Measurements from ENCODE around the gene NAA25. TPM values are rescaled to one million over a fixed set of nuclear protein-coding genes. Genes with fewer than 3 reads are reported as not detected.
"Not testable (repeated sequence)": the region's sequence is repeated elsewhere in the genome, so short reads cannot be mapped to it uniquely, and the experiment has no call there.

Gene NAA25
- total and polyA plus RNA-seq, 4 donors = 6.2 to 38.5 (median 19.4) TPM

DNA sequence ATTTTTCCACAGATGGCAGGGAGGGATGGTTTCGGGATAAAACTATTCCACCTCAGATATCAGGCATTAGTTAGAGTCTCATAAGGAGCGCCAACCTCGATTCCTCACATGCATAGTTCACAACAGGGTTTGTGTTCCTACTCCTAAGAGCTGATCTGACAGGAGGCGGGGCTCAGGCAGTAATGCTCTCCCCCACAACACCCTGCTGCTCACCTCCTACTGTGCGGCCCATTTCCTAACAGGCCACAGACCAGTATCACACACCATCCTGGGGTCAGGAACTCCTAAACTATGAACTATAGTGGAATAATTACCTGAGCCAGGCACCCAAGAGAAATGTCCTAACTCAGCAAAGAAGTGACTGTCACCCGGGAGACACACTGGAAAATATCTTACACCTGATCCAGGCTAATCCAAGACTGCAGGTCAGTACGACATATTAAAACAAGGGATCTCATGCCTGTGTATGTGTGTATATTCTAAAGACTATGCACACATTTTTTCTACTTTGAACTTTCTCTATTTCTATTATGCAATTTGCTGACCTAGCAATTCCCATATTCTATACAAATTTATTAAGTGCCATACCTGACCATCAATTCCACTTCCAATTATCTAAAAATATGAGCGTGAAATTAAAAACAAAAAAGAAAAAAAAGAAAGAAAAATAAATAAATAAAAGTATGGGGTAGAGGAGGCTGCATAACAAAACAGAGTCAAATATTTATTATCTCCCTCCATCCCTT, 4.7 kb downstream of the NAA25 start:
- H3K9ac ChIP-seq (ENCODE audit: insufficient read depth in 1 of 2, low read length in 2 of 2) = no peak overlapping the region
- H3K27ac ChIP-seq (ENCODE audit: low read depth in 1 of 2, low read length in 1 of 2) = no peak overlapping the region
- DNase-seq = no peak
- TF ChIP-seq, protein P1, sequence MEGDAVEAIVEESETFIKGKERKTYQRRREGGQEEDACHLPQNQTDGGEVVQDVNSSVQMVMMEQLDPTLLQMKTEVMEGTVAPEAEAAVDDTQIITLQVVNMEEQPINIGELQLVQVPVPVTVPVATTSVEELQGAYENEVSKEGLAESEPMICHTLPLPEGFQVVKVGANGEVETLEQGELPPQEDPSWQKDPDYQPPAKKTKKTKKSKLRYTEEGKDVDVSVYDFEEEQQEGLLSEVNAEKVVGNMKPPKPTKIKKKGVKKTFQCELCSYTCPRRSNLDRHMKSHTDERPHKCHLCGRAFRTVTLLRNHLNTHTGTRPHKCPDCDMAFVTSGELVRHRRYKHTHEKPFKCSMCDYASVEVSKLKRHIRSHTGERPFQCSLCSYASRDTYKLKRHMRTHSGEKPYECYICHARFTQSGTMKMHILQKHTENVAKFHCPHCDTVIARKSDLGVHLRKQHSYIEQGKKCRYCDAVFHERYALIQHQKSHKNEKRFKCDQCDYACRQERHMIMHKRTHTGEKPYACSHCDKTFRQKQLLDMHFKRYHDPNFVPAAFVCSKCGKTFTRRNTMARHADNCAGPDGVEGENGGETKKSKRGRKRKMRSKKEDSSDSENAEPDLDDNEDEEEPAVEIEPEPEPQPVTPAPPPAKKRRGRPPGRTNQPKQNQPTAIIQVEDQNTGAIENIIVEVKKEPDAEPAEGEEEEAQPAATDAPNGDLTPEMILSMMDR (IDR thresholded peaks at IDR 0.05; ENCODE audit: control extremely low read depth, extremely low read depth) = no peak
- ATAC-seq (ENCODE audit: insufficient read depth, low FRiP score) = no peak
- no peaks in the 10 kb centered on the region for H3K9me3 ChIP-seq (ENCODE audit: control insufficient read depth in 4 of 4, insufficient read depth in 3 of 4, low read length in 3 of 4)
- H3K4me3 ChIP-seq = no peak overlapping the region
- no peaks in the 10 kb centered on the region for H3K27me3 ChIP-seq (ENCODE audit: control insufficient read depth in 3 of 3, insufficient read depth in 3 of 3, low read length in 2 of 3)
- 91 to 93% methylated on average over 8 of the region's 8 CpGs for WGBS, 2 donors
- peaks cover 6 to 20% (median 11%) of the 10 kb centered on the region in 5 donors for H3K4me1 ChIP-seq (ENCODE audit: control insufficient read depth in 5 of 5, insufficient read depth in 5 of 5, low read length in 5 of 5)
- peaks cover 3 to 9% (median 7%) of the 10 kb centered on the region in 4 donors for H3K36me3 ChIP-seq (ENCODE audit: control insufficient read depth in 4 of 4, insufficient read depth in 4 of 4, low read length in 4 of 4)

DNA sequence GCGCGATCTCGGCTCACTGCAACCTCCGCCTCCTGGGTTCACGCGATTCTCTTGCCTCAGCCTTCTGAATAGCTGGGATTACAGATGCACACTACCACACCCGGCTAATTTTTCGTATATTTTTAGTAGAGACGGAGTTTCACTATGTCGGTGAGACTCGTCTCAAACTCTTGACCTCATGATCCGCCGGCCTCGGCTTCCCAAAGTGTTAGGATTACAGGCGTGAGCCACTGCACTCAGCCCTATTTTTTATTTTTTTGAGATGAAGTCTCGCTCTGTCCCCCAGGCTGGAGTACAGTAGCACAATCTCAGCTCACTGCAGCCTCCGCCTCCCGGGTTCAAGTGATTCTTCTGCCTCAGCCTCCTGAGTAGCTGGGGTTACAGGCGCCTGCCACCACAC, 5.8 kb downstream of the NAA25 start:
- H3K4me1 ChIP-seq (ENCODE audit: control insufficient read depth in 5 of 5, insufficient read depth in 5 of 5, low read length in 5 of 5) = peaks cover 5 to 20% (median 9%) of the 10 kb centered on the region in 5 donors
- not testable (repeated sequence) for DNase-seq; H3K27me3 ChIP-seq (ENCODE audit: control insufficient read depth in 3 of 3, insufficient read depth in 3 of 3, low read length in 2 of 3); ATAC-seq (ENCODE audit: insufficient read depth, low FRiP score); H3K9me3 ChIP-seq (ENCODE audit: control insufficient read depth in 4 of 4, insufficient read depth in 3 of 4, low read length in 3 of 4); H3K4me3 ChIP-seq; H3K9ac ChIP-seq (ENCODE audit: insufficient read depth in 1 of 2, low read length in 2 of 2); H3K27ac ChIP-seq (ENCODE audit: low read depth in 1 of 2, low read length in 1 of 2)
- 96 to 97% methylated on average over 19 of the region's 19 CpGs for WGBS, 2 donors
- peaks cover 3 to 12% (median 7%) of the 10 kb centered on the region in 4 donors for H3K36me3 ChIP-seq (ENCODE audit: control insufficient read depth in 4 of 4, insufficient read depth in 4 of 4, low read length in 4 of 4)

DNA sequence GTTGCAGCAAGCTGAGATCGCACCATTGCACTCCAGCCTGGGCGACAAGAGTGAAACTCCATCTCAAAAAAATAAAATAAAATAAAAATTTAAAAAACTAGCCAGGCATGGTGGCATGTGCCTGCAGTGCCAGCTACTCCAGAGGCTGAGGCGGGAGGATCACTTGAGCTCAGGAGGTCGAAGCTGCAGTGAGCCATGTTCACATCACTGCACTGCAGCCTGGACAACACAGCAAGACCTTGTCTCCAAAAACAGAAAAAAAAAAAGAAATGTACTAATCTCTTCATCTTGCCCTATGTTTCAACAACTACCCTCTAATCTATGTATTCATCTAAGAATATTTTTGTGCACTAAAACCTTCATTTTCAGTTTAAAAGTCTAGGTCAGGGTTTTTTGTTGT, 6.5 kb downstream of the NAA25 start:
- Histone ChIP-seq H3K4me3 (no peak overlapping the region), H3K4me1 (ENCODE audit: control insufficient read depth in 5 of 5, insufficient read depth in 5 of 5, low read length in 5 of 5) (peaks cover 0 to 14% (median 6%) of the 10 kb centered on the region in 5 donors), H3K9ac (ENCODE audit: insufficient read depth in 1 of 2, low read length in 2 of 2) (no peak overlapping the region), H3K36me3 (ENCODE audit: control insufficient read depth in 4 of 4, insufficient read depth in 4 of 4, low read length in 4 of 4) (peaks cover 3 to 12% (median 8%) of the 10 kb centered on the region in 4 donors), H3K27me3 (ENCODE audit: control insufficient read depth in 3 of 3, insufficient read depth in 3 of 3, low read length in 2 of 3) (no peaks in the 10 kb centered on the region), H3K9me3 (ENCODE audit: control insufficient read depth in 4 of 4, insufficient read depth in 3 of 4, low read length in 3 of 4) (no peaks in the 10 kb centered on the region), H3K27ac (ENCODE audit: low read depth in 1 of 2, low read length in 1 of 2) (no peak overlapping the region)
- DNase-seq (no peak), ATAC-seq (ENCODE audit: insufficient read depth, low FRiP score) (no peak)
- TF ChIP-seq, protein P1 (IDR thresholded peaks at IDR 0.05; ENCODE audit: control extremely low read depth, extremely low read depth) = no peak
- WGBS, 2 donors = 97 to 98% methylated on average over 4 of the region's 4 CpGs

DNA sequence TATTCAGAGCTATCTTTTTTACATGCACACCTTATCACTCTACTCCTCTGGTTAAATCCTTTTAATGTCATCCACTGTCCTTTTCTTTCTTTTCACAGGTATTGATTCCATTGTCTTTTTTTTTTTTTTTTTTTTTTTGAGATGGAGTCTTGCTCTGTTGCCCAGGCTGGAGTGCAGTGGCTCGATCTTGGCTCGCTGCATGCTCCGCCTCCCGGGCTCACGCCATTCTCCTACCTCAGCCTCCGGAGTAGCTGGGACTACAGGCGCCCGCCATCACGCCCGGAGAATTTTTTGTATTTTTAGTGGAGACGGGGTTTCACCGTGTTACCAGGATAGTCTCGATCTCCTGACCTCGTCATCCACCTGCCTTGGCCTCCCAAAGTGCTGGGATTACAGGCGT, 8.1 kb downstream of the NAA25 start:
- Histone ChIP-seq H3K4me1 (ENCODE audit: control insufficient read depth in 5 of 5, insufficient read depth in 5 of 5, low read length in 5 of 5) (peaks cover 0 to 15% (median 0%) of the 10 kb centered on the region in 5 donors), H3K36me3 (ENCODE audit: control insufficient read depth in 4 of 4, insufficient read depth in 4 of 4, low read length in 4 of 4) (peaks cover 0 to 14% (median 10%) of the 10 kb centered on the region in 4 donors)
- not testable (repeated sequence) for H3K4me3 ChIP-seq; H3K27ac ChIP-seq (ENCODE audit: low read depth in 1 of 2, low read length in 1 of 2); H3K27me3 ChIP-seq (ENCODE audit: control insufficient read depth in 3 of 3, insufficient read depth in 3 of 3, low read length in 2 of 3); DNase-seq; H3K9me3 ChIP-seq (ENCODE audit: control insufficient read depth in 4 of 4, insufficient read depth in 3 of 4, low read length in 3 of 4); H3K9ac ChIP-seq (ENCODE audit: insufficient read depth in 1 of 2, low read length in 2 of 2); ATAC-seq (ENCODE audit: insufficient read depth, low FRiP score)
- WGBS, 2 donors = 97 to 98% methylated on average over 15 of the region's 15 CpGs
